SIG-M5 (cell line): Measurements from ENCODE around the gene AGAP1.

Experiments
- DNase-seq: peaks from one replicate; lab custom pipeline; 2025; lab: John Stamatoyannopoulos, UW

AGAP1 gene

DNA sequence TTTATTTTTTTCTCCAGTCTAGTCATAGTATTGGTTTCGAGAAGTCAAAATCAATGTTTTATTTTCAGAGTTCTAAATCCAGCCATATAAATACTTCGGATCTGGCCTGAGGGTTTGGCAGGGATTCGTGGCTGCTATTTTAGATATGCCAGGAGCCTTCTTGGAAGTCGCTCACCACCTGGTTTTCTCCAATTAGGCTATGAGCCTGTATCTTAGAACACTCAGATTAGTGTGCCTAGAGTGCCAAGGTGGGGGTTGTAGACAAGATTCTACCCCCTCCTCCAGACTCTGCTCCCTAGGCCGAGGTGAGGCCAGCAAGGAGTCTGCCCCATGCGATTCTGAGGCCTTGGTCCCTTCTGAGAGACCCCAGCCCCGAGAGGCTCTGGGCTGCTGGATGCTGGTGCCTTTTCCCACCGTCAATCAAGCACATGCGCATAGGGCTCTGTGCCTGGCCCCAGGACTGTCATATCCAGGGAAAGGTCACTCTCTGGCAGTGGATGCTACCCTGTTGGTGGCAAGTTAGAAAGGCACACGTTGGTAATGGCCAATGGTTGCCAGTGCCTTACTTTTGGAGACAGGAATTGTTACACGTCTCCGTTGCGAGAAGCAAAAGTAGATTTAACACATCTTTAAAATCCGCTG is 197.1 kb downstream of the AGAP1 start:
- DNase-seq = no peak

DNA sequence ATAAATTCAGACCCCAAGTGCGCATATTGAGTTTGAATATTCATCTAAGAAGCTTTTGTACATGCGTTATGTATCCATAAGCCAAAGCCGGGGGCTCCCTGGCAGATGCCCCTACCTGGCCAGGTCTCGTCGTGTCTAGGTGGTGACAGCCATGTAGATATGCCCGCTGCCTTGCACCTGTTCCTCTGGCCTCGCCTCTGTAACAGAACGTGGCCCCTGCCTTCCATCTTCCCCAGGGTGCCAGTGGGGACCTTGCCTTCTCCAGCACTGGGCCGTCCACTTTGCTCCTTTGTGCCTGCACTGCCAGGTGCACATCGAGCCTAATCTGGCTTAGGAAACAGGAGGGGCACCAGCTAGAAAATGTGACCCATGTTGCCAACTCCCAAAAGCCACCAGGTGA is 198.2 kb downstream of the AGAP1 start:
- DNase-seq = no peak

DNA sequence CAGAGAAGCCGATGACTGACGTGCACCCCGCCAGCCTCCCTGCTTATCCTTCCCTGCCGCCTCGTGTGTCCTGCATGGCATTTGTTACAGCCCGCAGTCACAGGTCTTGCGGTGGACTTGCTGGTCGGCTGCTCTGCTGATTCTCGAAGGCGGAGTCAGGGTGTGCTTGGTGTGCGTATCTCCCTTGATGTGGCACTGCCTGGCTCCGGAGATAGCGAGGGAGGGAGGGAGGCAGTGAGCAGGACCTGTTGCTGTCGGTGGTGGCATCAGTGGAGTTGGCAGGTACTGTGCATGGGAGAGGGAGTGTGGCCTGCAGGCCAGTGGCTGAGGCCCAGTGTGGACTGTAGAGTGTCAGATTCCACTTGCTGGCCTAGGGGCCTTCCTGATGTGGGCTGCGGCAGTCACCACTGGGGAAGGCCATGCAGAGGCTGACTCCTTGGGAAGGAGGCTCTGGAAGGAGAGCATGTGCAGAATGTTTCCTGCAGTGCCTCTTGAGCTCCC is 198.9 kb downstream of the AGAP1 start:
- DNase-seq = no peak

DNA sequence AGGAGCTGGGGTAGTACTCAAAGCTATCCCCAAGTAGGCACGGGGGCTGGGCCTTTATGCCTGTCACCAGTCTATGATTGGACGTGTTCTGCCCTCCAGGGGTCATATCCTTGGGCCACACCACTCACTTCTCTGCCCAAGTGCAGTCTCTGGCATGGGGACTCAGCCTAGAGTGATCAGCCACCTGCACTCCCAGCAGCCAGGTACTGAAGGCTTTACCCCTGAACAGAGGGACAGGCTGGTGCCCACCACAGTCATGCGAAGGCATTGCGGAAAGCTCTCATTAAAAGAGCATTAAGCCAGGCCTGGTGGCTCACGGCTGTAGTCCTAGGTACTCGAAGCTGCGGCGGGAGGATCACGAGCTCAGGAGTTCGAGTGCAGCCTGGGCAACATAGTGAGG is 199.4 kb downstream of the AGAP1 start:
- no peak for DNase-seq

DNA sequence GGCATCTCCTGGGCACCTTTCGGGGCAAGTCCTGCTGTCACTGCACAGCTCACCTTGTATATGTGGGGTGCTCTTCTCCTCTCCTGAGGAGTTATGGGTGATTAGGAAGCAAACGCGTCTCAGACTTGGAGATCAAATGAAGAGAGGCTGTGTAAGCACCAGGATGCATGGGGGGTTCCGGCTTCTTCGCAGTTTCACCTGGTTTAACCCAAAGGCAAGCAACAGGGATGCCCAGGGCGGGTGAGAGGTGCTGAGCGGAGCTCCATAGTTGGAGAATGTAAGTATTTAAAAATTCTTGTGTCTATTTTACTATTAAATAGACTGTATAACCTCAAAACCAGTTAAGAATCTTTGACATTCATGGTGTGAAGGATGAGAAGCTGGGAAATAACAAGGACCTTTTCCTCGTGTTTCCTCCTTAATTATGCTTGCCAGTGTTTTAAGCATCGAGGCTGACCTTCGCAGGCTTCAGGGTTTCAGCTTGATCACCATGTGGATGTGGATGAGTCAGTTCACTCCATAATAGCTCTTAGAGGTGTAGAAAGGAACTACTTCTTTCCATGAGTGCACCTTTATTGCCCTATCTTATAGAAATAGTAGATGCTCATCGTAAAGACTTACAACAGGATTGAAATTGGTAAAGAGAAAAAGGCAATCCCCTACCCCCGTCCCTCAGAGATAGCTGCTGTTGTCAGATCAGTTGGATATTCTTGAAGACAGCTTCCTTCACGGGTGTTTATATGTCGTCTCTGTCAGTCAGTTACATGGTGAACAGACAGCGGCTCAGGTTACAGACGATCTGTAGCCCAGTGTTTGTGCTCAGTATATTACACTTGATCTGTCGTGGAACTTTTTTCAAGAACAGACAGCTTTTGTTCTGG is 201.1 kb downstream of the AGAP1 start:
- no peak for DNase-seq

DNA sequence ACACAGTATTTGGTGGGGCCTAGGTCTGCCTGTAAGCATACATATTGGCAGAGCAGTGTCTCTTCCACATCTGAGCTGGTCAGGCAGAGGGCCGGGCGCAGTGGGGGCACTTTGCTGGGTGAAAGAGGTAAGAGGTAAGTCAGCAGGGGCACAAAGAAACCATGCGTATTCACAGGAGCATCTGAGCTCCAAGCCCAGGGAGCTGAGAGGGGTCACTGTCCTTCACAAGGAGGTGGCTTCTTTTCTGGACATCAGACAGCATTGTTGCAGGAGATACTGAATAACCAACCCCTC is 201.7 kb downstream of the AGAP1 start:
- no peak for DNase-seq

DNA sequence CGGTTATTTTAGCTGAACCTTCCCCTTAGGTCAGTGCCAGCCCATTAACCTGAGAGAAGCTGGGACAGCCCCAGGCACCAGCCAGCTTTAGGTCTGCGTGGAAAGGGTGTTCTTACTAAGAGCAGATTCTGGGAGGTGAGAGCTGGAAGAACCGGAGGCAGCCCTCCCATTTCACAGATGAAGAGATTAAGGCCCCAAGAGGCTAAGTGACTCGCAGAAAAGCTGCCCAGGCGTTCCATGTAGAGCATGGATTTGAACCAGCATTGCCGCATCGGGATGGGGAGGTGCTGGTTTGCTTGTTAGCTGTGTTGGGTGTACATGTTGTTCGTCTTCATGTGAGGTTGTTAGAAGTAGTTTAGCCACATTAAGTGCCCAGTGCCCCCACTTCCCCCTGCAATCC is 203.2 kb downstream of the AGAP1 start:
- DNase-seq = no peak

DNA sequence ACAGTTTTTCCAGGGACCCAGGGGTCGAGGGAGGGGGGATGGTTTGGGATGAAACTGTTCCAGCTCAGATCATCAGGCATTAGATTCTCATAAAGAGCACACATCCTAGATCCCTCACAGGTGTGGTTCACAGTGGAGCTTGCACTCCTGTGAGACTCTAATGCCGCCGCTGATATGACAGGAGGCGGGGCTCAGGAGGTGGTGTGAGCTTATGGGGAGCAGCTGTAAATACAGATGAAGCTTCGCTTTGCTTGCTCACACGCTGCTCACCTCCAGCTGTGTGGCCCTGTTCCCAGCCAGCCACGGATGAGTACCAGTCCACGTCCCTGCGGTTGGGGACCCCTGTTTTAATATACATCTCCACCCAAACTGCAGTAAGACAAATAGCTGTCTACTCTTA is 204.2 kb downstream of the AGAP1 start:
- no peak for DNase-seq

DNA sequence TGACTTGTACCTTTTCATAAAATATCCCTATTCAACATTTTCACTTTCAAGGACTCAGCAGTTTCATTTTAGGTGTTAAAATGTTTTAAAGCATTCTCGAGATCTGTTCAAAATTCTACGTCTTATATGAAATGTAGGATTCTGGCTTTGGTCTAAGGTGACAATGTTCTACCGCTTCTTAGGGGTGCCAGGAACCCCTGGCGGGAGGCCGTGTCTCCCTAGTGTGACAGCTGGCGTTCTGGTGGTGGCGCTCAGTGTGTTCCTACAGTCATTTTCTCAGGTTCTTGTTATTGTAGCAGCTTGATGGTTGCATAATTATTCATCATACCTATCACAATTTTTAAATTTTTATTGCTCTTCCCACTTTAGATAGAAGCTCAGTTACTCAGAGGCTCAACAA is 204.6 kb downstream of the AGAP1 start:
- DNase-seq = no peak

DNA sequence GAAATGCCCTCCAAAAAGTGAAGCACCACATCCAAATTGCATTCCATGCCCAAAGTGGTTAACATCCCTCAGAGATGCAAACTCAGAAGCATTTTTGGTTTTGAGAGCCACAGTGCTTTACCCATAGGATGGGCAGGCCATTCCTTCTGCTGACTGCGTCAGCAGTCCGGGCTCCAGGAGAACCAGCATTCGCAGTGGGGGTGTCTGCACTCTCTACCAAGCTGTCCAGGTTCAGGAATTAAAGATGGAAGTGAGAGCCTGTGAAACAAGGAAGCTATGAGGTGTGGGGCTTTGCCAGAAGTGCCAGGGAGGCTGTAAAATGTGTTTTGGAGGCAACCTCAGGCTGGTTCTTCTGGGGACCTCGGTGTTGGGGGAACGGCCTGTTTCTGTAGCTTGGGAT is 205.7 kb downstream of the AGAP1 start:
- no peak for DNase-seq

DNA sequence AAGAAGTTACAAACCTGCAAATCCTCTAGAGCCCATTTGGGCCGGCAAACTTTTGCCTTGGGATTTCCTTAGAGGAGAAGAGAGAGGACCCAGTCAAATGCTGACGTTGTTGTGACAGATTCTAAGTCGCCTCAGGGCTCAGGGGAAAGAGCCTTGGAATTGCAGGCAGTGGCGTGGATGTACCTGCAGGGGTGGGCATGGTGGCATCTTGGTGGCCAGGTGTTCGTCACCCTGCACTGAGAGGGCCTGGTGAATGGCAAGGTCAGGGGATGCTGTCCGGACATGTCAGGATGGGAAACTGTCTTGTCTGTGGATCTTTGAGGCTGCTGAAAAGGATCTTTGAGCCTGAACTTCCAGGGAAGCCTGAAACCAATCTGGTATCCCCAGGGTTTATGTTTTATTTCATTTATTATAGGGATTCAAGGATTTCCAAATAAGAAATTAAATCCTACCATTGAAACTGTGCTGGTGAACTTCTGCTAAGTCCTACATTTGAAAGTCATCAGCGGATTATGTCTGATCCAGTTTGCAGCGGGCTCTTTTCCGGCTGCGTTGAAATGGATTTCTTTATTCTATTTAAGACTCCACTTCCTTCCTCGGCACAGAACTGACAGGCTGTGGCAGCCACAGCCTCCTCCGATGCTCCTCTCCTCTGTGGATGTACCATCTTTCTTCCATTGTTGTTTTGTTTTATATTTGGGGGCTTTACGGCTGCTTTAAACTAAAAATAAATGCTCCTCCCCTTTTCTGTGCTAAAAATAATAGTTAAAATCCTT is 207.6 kb downstream of the AGAP1 start:
- no peak for DNase-seq

DNA sequence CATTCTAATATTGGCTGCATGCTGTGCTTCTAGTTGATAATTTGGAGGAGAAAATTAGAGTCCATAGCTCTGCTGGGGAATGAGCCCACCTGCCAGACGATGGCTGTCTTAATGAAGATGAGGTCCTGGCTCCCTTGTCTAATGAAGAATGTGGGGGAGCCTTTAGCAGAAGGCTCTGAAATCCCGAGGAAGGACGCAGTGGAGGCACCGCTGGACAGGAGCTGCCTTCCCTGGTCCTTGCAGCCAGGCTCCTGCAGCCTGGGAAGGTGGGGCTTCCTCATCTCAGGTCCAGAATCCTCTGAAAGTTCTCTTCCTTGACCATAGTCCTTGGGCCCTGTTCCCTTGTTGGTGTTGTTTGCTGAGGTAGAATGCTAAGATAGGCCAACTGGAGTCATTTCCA is 208.3 kb downstream of the AGAP1 start:
- no peak for DNase-seq

DNA sequence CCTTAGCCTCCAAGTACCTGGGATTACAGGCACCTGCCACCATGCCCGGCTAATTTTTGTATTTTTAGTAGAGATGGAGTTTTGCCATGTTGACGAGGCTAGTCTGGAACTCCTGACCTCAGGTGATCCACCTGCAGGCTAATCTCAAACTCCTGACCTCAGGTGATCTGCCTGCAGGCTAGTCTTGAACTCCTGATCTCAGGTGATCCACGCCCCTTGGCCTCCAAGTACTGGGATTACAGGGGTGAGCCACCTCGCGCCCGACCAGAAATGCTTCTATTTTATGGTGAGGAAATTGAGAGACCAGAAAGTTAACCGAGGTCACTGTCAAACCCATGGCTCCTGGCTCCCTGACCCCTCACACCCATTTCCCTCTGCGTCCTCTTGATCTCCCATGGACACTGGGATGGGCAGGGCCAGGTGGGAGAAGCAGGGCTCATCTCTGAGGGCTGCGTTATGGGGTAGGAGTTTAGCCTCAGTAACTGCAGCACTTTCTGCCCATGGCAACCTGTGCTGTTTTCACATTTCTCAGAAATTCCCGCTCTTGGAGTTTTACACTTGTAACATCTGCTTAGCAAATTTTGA is 210.0 kb downstream of the AGAP1 start:
- no peak for DNase-seq

DNA sequence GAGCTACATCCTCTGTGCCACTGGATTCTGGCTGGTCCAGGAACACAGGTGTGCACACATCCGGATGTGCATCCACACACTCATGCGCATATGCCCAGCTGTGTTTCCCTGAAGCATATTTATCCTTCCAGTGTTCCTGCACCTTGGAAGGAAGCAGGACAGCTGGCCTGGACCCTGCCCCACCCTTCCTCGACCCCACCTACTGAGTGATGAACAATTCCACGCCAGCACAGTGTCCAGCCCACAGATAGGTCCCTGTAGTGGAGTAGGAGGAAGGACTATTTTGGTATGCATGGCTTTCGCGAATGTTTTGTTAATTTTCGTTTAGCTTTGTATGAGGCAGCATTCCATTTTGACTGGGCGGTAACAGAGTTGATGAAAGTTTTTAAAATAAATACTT is 211.5 kb downstream of the AGAP1 start:
- DNase-seq = no peak

DNA sequence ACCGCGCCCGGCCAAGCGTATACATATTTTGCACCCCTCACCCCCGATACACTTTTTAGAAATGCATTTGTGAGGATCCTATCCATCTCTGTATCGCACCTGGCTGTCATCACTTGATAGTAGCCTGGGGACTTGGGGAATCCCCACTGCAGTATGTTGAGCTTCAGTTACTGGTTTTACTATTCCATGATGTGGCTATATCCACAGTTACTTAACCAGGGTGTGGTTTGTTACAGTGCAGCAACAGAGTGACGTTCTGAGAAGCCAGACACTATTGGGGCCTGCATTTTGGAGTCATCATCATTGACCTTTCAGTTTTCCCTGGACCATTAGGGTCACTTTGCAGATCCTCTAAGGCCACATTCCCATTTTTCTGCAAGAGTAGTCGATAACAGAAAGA is 212.7 kb downstream of the AGAP1 start:
- DNase-seq = no peak

DNA sequence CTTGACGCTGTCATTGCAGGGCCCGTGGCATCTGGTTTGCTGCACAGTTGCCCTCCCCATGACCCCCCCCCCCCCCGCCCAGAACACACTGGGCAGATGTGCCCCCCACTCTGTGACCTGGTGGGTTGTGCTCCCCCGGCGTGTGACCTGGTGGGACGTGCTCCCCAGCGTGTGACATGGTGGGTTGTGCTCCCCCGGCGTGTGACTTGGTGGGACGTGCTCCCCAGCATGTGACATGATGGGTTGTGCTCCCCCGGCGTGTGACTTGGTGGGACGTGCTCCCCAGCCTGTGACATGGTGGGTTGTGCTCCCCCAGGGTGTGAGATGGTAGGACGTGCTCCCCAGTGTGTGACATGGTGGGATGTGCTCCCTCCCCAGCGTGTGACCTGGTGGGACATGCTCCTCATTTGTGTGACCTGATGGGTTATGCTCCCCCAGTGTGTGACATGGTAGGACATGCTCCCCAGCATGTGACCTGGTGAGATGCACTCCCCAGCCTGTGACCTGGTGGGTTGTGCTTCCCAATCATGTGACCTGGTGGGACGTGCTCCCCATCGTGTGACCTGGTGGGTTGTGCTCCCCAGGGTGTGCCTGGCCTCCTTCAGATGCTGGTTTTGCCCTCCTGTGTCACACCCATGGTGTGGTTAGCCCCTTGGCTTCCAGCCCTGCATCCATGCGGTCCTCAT is 213.7 kb downstream of the AGAP1 start:
- no peak for DNase-seq

DNA sequence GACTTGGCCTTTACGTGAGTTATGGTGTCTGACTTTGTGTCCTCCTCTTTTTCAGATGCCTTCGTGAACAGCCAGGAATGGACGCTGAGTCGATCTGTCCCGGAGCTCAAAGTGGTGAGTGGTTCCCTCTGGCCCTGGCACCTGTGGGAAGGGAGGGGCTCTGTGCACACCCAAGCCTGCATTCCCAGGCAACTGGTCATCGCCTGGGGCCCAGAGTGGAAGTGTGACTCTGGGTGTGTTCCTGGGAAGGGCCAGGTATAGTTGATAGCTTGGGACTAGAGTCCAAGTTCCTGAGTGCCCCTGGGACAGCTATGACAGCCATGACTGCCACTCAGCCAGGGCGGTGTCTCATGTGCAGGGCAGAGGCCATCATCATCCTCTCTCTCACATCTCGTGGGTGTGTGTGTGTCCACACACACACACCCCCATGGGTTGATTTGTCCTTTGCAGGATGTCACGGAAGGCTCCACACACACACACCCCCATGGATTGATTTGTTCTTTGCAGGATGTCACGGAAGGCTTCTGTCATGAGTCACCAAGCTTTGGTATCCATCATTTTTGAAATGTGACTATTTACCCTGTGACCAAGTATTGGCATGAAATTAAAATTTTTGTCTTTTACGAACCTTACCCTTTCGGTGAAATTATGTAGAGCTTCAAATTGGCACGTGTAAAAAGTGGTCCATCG is 215.4 kb downstream of the AGAP1 start:
- no peak for DNase-seq

DNA sequence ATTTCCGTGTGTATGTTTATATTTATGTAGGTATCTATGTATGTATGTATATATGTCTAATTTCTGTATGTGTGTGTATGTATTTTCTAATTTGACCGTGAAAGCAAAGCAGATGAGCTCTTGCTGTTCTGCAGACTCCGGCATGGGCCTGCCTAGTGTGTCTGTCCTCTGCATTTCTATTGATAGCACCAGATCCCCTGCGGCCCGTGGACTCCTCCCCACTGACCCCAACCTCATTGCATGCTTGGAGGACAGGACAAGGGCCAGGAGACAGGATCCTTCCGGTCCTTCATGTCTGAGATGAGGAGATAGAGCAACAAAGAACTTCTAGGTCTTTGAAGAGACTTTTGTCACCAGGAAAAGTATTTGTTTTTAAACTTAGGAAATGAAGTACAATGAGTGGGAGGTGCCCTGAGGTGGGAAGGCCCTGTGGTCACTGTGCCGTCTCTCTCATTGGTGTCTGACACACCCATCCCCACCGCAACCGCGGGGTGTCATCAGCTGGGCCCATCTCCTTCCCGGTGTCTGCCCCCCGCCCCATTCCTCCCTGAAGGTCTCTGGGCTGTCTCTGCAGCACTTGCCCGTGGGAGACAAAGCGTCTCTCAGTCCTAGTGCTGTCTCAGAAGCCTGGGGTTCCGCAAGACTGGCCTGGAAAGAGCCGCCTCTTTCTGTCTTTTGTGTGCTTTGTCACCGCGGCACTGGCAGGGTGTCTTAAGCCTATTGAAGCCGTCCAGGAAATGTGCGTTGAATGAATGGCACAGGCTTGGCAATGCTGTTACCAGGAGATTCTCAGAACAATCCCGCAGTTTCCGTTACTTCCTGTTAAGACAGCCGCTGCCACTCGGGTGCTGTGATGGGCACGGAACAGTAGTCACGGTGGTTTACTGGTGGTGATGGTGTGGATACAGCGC is 216.4 kb downstream of the AGAP1 start:
- no peak for DNase-seq

DNA sequence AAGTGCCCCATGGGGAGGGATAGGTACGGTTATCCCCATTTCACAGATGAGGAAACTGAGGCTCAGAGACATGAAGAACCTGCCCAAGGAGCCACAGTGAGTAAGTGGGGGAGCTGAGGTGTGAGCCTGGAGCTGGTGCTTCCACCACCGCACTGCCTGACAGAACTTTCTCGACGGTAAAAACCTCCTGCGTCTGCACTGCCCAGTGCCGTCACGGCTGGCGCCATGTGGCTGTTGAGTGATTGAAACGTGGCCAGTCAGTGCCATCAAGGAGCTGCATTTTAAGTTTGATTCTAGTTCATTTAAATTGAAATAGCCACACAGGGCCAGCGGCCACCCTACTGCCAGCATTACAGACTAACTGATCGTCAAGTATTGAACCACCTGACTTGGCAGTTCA is 217.1 kb downstream of the AGAP1 start:
- DNase-seq = no peak

DNA sequence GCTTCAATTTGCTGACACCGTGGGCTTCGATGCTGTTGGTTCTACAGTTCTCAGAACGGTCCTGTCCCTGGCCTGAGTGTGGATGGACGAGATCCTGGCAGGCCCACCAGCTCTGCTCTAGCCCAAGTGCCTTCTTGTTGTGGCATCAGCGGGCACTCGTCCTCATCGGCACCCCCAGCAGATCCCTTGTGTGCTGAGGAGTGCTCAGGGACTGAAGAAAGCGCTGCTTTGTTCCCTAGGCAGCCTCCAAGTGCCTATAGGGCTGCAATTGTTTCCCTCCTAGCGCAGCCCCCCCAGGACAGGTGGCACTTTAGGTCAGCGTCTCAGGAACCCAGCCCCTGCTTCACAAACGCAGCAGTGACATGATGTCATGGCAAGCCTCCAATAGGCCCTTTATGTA is 217.7 kb downstream of the AGAP1 start:
- no peak for DNase-seq
